Spleen (tissue), 7 donors: Measurements from ENCODE around the gene PPP1R37.
A peak's percentile ranks its signal among the peaks of the same experiment; 100 is the strongest.

Experiments
- POLR2A ChIP-seq, 3 donors: fragments of 450-650 bp; IDR thresholded peaks; one replicate each; pipeline ENCODE4 v1.5.1; 2017; ENCODE audit warnings: antibody characterized with exemption in 3 of 3, mild to moderate bottlenecking in 1 of 3
- POLR2AphosphoS5 ChIP-seq, 3 donors: sonication (generic); formaldehyde crosslinking; IDR thresholded peaks; one replicate each; pipeline ENCODE4 v1.5.1; 2017; ENCODE audit warnings: antibody characterized with exemption in 3 of 3
- TF ChIP-seq, protein P1 (sequence below), 11 experiments: fragments of 200-600 bp in 7 of 11; fragments of 450-650 bp in 4 of 11; sonication (generic) in 4 of 11; IDR thresholded peaks in 8 of 11; conservative IDR thresholded peaks in 3 of 11; 1 replicate in 7 of 11; 2 replicates in 4 of 11; pipeline versions ENCODE4 v1.4.0 to v1.8.0; 2016 to 2021; ENCODE audit warnings: antibody characterized with exemption in 11 of 11, inconsistent platforms in 4 of 11, mild to moderate bottlenecking in 1 of 11
- donor health status: DM: no; HTN: no; CAD: no; lungs with moderate emphysema.
- donor health status: DM: no; HTN: no; CAD: no.
- donor health status: DM: no; HTN: no; CAD: no.

DNA sequence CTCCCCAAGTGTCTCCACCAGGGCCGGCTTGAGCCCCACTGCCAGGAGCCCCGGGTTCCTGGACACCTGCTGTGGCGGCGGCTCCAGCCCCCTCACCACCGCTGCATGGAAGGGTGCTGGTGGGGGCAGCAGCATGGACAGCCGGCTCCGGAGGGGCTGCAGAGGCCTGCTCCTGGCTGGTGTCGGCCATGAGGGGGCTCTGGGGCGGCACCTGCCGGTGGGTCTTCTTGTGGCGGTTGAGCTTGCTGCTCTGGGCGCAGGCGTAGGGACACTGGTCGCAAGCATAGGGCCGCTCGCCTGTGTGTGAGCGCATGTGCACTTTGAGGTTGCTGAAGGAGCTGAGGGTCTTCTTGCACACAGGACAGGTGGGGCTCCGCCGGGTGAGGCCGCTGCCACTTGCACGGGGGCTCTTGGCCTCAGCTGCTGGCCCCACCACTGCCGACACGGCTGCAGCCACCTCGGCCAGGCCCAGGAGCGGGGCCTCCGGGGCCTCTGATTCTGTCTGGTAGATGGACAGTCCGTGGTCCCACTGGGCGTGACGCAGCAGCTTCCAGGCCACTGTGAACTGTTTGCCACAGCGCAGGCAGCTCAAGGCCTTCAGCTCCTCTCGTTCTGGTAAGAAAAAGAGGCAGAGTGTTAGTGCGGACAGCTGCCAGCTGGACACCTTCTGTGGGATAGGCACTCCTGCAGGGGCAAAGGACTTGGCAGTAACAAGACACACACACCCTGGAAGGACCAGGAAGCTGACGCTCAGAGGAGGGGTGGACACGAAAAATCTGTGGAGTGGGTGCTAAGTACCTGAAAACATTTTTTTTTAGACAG is 20.8 kb upstream of the PPP1R37 start:
- TF ChIP-seq POLR2A (IDR thresholded peaks at IDR 0.05), result no peak
- TF ChIP-seq, protein P1, sequence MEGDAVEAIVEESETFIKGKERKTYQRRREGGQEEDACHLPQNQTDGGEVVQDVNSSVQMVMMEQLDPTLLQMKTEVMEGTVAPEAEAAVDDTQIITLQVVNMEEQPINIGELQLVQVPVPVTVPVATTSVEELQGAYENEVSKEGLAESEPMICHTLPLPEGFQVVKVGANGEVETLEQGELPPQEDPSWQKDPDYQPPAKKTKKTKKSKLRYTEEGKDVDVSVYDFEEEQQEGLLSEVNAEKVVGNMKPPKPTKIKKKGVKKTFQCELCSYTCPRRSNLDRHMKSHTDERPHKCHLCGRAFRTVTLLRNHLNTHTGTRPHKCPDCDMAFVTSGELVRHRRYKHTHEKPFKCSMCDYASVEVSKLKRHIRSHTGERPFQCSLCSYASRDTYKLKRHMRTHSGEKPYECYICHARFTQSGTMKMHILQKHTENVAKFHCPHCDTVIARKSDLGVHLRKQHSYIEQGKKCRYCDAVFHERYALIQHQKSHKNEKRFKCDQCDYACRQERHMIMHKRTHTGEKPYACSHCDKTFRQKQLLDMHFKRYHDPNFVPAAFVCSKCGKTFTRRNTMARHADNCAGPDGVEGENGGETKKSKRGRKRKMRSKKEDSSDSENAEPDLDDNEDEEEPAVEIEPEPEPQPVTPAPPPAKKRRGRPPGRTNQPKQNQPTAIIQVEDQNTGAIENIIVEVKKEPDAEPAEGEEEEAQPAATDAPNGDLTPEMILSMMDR (IDR thresholded peaks at IDR 0.05 in 8 of 11, conservative IDR thresholded peaks at IDR 0.05 in 3 of 11), result no peak
- TF ChIP-seq POLR2AphosphoS5 (IDR thresholded peaks at IDR 0.05), result peak in 1 of 3 donors; percentile 55
